ENCODE measurements around the gene PCSK4. TPM values are rescaled to one million over a fixed set of nuclear protein-coding genes. Genes with fewer than 3 reads are reported as not detected.

Gene PCSK4
- total RNA-seq (2022; extraction: Qiagen RNA extraction; ENCODE audit: low read depth): 0.41 to 1.3 TPM (median 1.1 TPM) in 5 replicates

GRCh38 chr19:1490311-1491113 is at the start of gene PCSK4:
PCSK4 (minus strand) TSS chr19:1490350; CDS start chr19:1490346, 4 bp downstream.

DNA sequence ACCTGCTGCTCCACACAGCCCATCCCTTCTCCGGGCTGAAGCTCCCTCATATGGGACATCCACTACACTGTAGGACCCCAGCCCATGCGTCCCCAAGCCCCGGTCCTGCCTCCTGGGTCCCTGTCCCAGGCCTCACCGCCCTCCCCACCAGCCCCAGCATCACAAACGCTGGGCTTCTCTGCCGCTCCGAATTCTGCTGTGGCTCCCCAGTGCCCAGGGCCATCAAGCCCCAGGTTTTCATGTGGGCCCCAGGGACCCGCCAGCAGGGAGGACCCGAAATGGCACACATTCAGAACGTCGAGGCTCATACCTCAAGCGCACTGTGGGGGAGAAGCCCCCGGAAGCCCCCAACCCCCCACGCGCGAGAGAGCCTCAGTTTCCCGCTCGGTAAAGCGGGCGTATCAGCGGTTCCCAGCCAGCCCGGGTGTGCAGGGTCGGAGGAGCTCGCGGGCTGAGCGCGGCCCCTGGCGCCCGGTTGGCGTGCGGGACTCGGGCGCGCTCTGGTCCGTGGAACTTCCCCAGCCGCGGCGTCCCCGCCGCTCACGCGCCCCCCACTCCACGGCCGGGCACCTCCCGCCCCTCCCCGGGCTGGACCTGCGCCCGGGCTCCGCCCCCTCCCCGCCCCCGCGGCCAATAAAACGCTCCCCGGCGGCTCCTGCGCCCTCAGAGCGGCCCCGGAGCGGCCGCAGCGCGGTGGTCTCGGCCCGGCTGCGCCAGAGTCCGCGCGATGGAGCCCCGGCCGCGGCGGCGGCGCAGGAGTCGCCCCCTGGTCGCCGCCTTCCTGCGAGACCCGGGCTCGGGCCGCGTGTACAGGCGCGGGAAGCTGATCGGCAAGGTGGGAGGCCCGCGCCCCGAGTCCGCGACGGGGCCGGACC is 33.5 kb upstream of the PCSK4 start, which contains the start of gene PLK5:
Gene PLK5 (plus strand): TSS at position 666 of the 875 bp plus-strand sequence. CDS start 2,920 bp downstream, outside the sequence.

GRCh38 chr19:1512671-1513498 is 22.7 kb upstream of the PCSK4 start, which contains the start of gene ADAMTSL5:
ADAMTSL5 (minus strand) TSS chr19:1513019; CDS start chr19:1510943, 2,076 bp downstream.

DNA sequence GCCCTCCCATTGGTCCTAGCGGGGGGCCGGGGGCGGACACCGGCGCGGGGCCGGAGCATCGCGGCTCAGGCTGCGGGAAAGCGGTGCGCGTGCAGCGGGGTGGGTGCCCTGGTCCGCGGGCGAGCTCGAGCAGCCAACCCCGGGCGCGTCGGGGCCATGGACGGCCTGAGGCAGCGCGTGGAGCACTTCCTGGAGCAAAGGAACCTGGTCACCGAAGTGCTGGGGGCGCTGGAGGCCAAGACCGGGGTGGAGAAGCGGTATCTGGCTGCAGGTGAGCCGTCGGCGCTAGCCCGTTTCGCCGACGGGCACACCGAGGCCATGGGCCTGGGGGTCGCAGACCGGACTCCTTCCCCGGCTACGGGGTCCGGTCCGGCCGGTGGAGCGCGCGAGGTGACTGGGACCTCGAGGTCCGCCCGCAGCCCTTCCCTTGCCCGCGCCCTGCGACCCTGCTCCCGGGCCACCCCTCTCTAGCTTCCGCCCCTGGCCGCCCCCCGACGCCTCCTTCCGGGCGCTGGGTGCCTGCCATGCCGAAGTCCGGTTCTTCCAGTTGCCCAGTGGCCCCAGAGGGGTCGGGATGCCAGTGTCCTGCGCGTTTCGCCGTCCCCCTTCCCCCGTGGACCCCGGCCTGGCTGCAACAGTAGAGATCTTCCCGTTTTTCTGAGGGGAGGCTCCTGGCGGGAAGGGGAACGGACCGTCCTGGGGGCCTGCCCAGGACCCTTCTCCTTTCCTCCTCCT is 1.1 kb upstream of the PCSK4 start, which contains the start of gene REEP6:
Gene REEP6 (plus strand): TSS at position 68 of the 735 bp plus-strand sequence. CDS start 89 bp downstream, at position 157.

GRCh38 chr19:1478934-1479707 is 11.0 kb downstream of the PCSK4 start, which contains the start of gene C19orf25:
C19orf25 (minus strand) TSS chr19:1479215; CDS start chr19:1478903, 312 bp downstream.

GRCh38 chr19:1449467-1450442 is 40.4 kb downstream of the PCSK4 start, which contains the start of gene APC2:
APC2 (plus strand) TSS chr19:1450121; CDS start chr19:1453002, 2,881 bp downstream.

GRCh38 chr19:1438035-1438932 is 51.9 kb downstream of the PCSK4 start, which contains the start of gene RPS15:
RPS15 (plus strand) TSS chr19:1438396; CDS start chr19:1438426, 30 bp downstream.

Other genes with a start within 250 kb of the PCSK4 start
- 77.1 to 178 TPM (median 171 TPM) in 5 replicates for gene ATP5F1D, start 248.6 kb downstream of the PCSK4 start, total RNA-seq (2022; extraction: Qiagen RNA extraction; ENCODE audit: low read depth)
- 35.7 to 56.7 TPM (median 49.1 TPM) in 5 replicates for gene MIDN, start 241.8 kb downstream of the PCSK4 start, total RNA-seq (2022; extraction: Qiagen RNA extraction; ENCODE audit: low read depth)
- gene CIRBP, start 221.0 kb downstream of the PCSK4 start, total RNA-seq (2022; extraction: Qiagen RNA extraction; ENCODE audit: low read depth): 87.1 to 165 TPM (median 105 TPM) in 5 replicates
- gene FAM174C, start 214.8 kb downstream of the PCSK4 start, total RNA-seq (2022; extraction: Qiagen RNA extraction; ENCODE audit: low read depth): 31.9 to 87.6 TPM (median 83.9 TPM) in 5 replicates
- gene EFNA2, start 204.5 kb downstream of the PCSK4 start, total RNA-seq (2022; extraction: Qiagen RNA extraction; ENCODE audit: low read depth): 0.61 to 3.2 TPM (median 2.9 TPM) in 5 replicates
- 44.6 to 85.4 TPM (median 73.9 TPM) in 5 replicates for gene NDUFS7, start 106.4 kb downstream of the PCSK4 start, total RNA-seq (2022; extraction: Qiagen RNA extraction; ENCODE audit: low read depth)
- 21.9 to 46.0 TPM (median 44.9 TPM) in 5 replicates for gene GAMT, start 88.8 kb downstream of the PCSK4 start, total RNA-seq (2022; extraction: Qiagen RNA extraction; ENCODE audit: low read depth)
- 97.2 to 110 TPM (median 109 TPM) in 5 replicates for gene DAZAP1, start 82.8 kb downstream of the PCSK4 start, total RNA-seq (2022; extraction: Qiagen RNA extraction; ENCODE audit: low read depth)
- 1,281 to 1,998 TPM (median 1,712 TPM) in 5 replicates for gene RPS15, start 52.0 kb downstream of the PCSK4 start, total RNA-seq (2022; extraction: Qiagen RNA extraction; ENCODE audit: low read depth)
- 0.78 to 2.1 TPM (median 1.8 TPM) in 5 replicates for gene APC2, start 40.2 kb downstream of the PCSK4 start, total RNA-seq (2022; extraction: Qiagen RNA extraction; ENCODE audit: low read depth)
- 8.1 to 22.8 TPM (median 18.7 TPM) in 5 replicates for gene C19orf25, start 11.1 kb downstream of the PCSK4 start, total RNA-seq (2022; extraction: Qiagen RNA extraction; ENCODE audit: low read depth)
- gene REEP6, start 831 bp upstream of the PCSK4 start, total RNA-seq (2022; extraction: Qiagen RNA extraction; ENCODE audit: low read depth): 2.8 to 5.5 TPM (median 4.6 TPM) in 5 replicates
- gene ADAMTSL5, start 22.7 kb upstream of the PCSK4 start, total RNA-seq (2022; extraction: Qiagen RNA extraction; ENCODE audit: low read depth): 2.0 to 4.1 TPM (median 2.7 TPM) in 5 replicates
- not detected in 5 replicates for gene PLK5, start 33.7 kb upstream of the PCSK4 start, total RNA-seq (2022; extraction: Qiagen RNA extraction; ENCODE audit: low read depth)
- 5.3 to 15.2 TPM (median 11.9 TPM) in 5 replicates for gene MEX3D, start 78.0 kb upstream of the PCSK4 start, total RNA-seq (2022; extraction: Qiagen RNA extraction; ENCODE audit: low read depth)
- 21.7 to 53.2 TPM (median 50.0 TPM) in 5 replicates for gene MBD3, start 102.5 kb upstream of the PCSK4 start, total RNA-seq (2022; extraction: Qiagen RNA extraction; ENCODE audit: low read depth)
- gene UQCR11, start 115.1 kb upstream of the PCSK4 start, total RNA-seq (2022; extraction: Qiagen RNA extraction; ENCODE audit: low read depth): 110 to 173 TPM (median 133 TPM) in 5 replicates
- 41.1 to 82.2 TPM (median 74.6 TPM) in 5 replicates for gene TCF3, start 162.3 kb upstream of the PCSK4 start, total RNA-seq (2022; extraction: Qiagen RNA extraction; ENCODE audit: low read depth)

Data from A549 treated with ZK216348 at 1 μM for 4 hours (cell line).